GM12891 (cell line): ENCODE measurements around the gene CASP2.

Source experiments
- POLR2A ChIP-seq: IDR thresholded peaks from 2 replicates; pipeline ENCODE4 v1.6.1; 2011; ENCODE audit warnings: low read depth, low read length, control low read depth
- POLR2AphosphoS5 ChIP-seq: IDR thresholded peaks from 2 replicates; pipeline ENCODE4 v1.6.1; 2011; ENCODE audit warnings: low read depth, low read length, control low read depth

DNA sequence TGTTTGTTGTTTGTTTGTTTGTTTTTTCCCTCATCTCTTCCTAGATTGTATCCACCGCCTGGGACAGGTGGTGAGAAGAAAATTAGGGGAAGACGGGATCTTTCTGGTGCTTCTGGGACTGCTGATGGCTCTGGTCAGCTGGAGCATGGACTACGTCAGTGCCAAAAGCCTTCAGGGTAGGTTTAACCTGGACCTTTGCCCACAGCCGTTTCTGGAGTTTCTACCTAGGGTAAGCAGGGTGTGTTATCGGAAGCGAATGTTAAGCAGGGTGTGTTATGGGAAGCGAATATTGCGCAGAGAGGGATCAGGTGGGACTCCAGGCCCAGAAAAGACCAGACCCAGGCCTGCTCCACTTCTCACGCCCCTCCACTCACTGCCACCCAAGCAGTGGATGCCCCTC lies 32.5 kb downstream of the CASP2 start:
- TF ChIP-seq POLR2A (no peak), POLR2AphosphoS5 (no peak)
